Kidney tubule cell (primary cell): ENCODE results near the gene MRAP.
"Not testable (repeated sequence)": the region's sequence is repeated elsewhere in the genome, so short reads cannot be mapped to it uniquely, and the experiment has no call there.

Source experiments
- DNase-seq: peaks from one replicate; pipeline ENCODE4 v3.0.0-alpha.2; 2018; ENCODE audit warnings: low spot score

The MRAP gene

GRCh38 chr21:32300117-32300681 lies 1.5 kb downstream of the MRAP start:
- DNase-seq = no peak

GRCh38 chr21:32301596-32301995 lies 2.9 kb downstream of the MRAP start:
- DNase-seq = no peak

GRCh38 chr21:32302560-32302959 lies 3.9 kb downstream of the MRAP start:
- DNase-seq = no peak

- no peak for DNase-seq
Measured at GRCh38 chr21:32303385-32303784, 4.7 kb downstream of the MRAP start.

GRCh38 chr21:32304998-32305397 lies 6.3 kb downstream of the MRAP start:
- DNase-seq = no peak

GRCh38 chr21:32306021-32306780 lies 7.5 kb downstream of the MRAP start:
- DNase-seq = no peak

- no peak for DNase-seq
Measured at GRCh38 chr21:32307706-32308105, 9.1 kb downstream of the MRAP start.

GRCh38 chr21:32308696-32309095 lies 10.0 kb downstream of the MRAP start:
- DNase-seq = no peak

GRCh38 chr21:32309906-32310460 lies 11.3 kb downstream of the MRAP start:
- DNase-seq = no peak

- not testable (repeated sequence) for DNase-seq
Measured at GRCh38 chr21:32310976-32311375, 12.3 kb downstream of the MRAP start.

- DNase-seq = no peak
Measured at GRCh38 chr21:32311621-32312020, 13.0 kb downstream of the MRAP start.

- DNase-seq = no peak
Measured at GRCh38 chr21:32312326-32312725, 13.7 kb downstream of the MRAP start.

GRCh38 chr21:32312976-32313375 lies 14.3 kb downstream of the MRAP start:
- DNase-seq = no peak

GRCh38 chr21:32314806-32315205 lies 16.2 kb downstream of the MRAP start:
- no peak for DNase-seq

GRCh38 chr21:32315511-32316281 lies 17.0 kb downstream of the MRAP start:
- DNase-seq = no peak

- no peak for DNase-seq
Measured at GRCh38 chr21:32316361-32317215, 17.9 kb downstream of the MRAP start.

- no peak for DNase-seq
Measured at GRCh38 chr21:32317726-32318125, 19.1 kb downstream of the MRAP start.

GRCh38 chr21:32319012-32319411 lies 20.4 kb downstream of the MRAP start:
- no peak for DNase-seq

GRCh38 chr21:32320059-32320458 lies 21.4 kb downstream of the MRAP start:
- no peak for DNase-seq

- DNase-seq = no peak
Measured at GRCh38 chr21:32320726-32321125, 22.1 kb downstream of the MRAP start.

- no peak for DNase-seq
Measured at GRCh38 chr21:32321480-32321879, 22.8 kb downstream of the MRAP start.

- peak; percentile 34 for DNase-seq
Measured at GRCh38 chr21:32322103-32322502, 23.4 kb downstream of the MRAP start.
